Measurements from ENCODE around the gene TSKU. TPM values are rescaled to one million over a fixed set of nuclear protein-coding genes. Genes with fewer than 3 reads are reported as not detected.
A peak's percentile ranks its signal among the peaks of the same experiment; 100 is the strongest.

Gene TSKU
- total RNA-seq, 2 donors from 2014 or later, result 39.6 to 41.3 TPM

- peak overlapping the region in 1 of 2 donors; percentile 90 for H3K9ac ChIP-seq (ENCODE audit: low read depth in 2 of 2, low read length in 2 of 2)
- H3K27me3 ChIP-seq, result no peaks in the 10 kb centered on the region
- no peak for TF ChIP-seq CTCF (IDR thresholded peaks at IDR 0.05)
- H3K4me1 ChIP-seq, result peaks cover 40% of the 10 kb centered on the region
- H3K4me3 ChIP-seq, result no peak overlapping the region
- no peaks in the 10 kb centered on the region for H3K9me3 ChIP-seq
- H3K36me3 ChIP-seq, result no peaks in the 10 kb centered on the region
- intact Hi-C loops (cut with DNase I), result no loop called here
- H3K27ac ChIP-seq, result peak overlapping the region; percentile 91
- no peak for DNase-seq
Observed at GRCh38 chr11:76772100-76772782, 10.9 kb upstream of the TSKU start.

GRCh38 chr11:76772783-76773106 is 10.4 kb upstream of the TSKU start:
- Histone ChIP-seq H3K27me3 (no peaks in the 10 kb centered on the region), H3K9me3 (no peaks in the 10 kb centered on the region), H3K9ac (ENCODE audit: low read depth in 2 of 2, low read length in 2 of 2) (peak overlapping the region; percentile 21 to 33), H3K4me3 (no peak overlapping the region), H3K4me1 (peaks cover 37% of the 10 kb centered on the region), H3K36me3 (no peaks in the 10 kb centered on the region), H3K27ac (peak overlapping the region; percentile 91)
- intact Hi-C loops (cut with DNase I), result no loop called here
- TF ChIP-seq CTCF (IDR thresholded peaks at IDR 0.05), result no peak
- no peak for DNase-seq

DNA sequence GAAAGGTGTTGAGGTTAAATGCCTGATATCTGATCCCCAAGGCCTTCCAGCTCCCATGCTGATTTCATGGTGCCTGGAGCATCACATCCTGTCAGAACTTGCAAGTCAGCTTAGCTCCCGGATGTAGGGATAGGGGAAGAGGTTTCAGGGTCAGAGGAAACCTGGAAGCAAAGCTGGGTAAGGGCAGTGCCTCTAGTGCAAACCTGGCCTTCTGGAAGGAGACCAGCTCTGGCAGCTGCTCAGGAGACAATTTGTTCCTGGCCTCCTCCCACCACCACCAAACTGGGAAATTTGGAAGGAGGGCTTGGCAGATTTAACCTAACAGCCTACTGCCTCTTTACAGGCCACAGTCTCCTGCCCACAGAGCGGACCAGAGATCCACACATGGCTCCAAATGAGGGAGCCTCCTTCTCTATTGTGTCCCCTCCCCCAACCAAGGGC is 9.2 kb upstream of the TSKU start:
- no peaks in the 10 kb centered on the region for H3K27me3 ChIP-seq
- H3K4me1 ChIP-seq, result peaks cover 25% of the 10 kb centered on the region
- H3K9me3 ChIP-seq, result no peaks in the 10 kb centered on the region
- H3K27ac ChIP-seq, result no peak overlapping the region
- H3K4me3 ChIP-seq, result no peak overlapping the region
- H3K9ac ChIP-seq (ENCODE audit: low read depth in 2 of 2, low read length in 2 of 2), result no peak overlapping the region
- DNase-seq, result no peak
- TF ChIP-seq CTCF (IDR thresholded peaks at IDR 0.05), result no peak
- intact Hi-C loops (cut with DNase I), result no loop called here
- no peaks in the 10 kb centered on the region for H3K36me3 ChIP-seq

GRCh38 chr11:76776472-76776871 is 6.7 kb upstream of the TSKU start:
- no peak for TF ChIP-seq CTCF (IDR thresholded peaks at IDR 0.05)
- Histone ChIP-seq H3K27me3 (no peaks in the 10 kb centered on the region), H3K27ac (no peak overlapping the region), H3K9ac (ENCODE audit: low read depth in 2 of 2, low read length in 2 of 2) (no peak overlapping the region), H3K4me1 (peaks cover 13% of the 10 kb centered on the region), H3K36me3 (no peaks in the 10 kb centered on the region), H3K9me3 (no peaks in the 10 kb centered on the region), H3K4me3 (no peak overlapping the region)
- DNase-seq, result no peak
- intact Hi-C loops (cut with DNase I), result no loop called here

- no peak overlapping the region for H3K9ac ChIP-seq (ENCODE audit: low read depth in 2 of 2, low read length in 2 of 2)
- no peaks in the 10 kb centered on the region for H3K9me3 ChIP-seq
- H3K36me3 ChIP-seq, result no peaks in the 10 kb centered on the region
- intact Hi-C loops (cut with DNase I), result no loop called here
- no peaks in the 10 kb centered on the region for H3K27me3 ChIP-seq
- DNase-seq, result no peak
- no peak for TF ChIP-seq CTCF (IDR thresholded peaks at IDR 0.05)
- no peak overlapping the region for H3K27ac ChIP-seq
- no peak overlapping the region for H3K4me3 ChIP-seq
- H3K4me1 ChIP-seq, result peaks cover 5% of the 10 kb centered on the region
Observed at GRCh38 chr11:76777305-76777704, 5.9 kb upstream of the TSKU start.
